Astrocyte of the cerebellum (primary cell): ENCODE measurements around the gene LRFN5.

Experiments
- DNase-seq: peaks from one replicate; pipeline ENCODE4 v3.0.0-alpha.2; 2011; ENCODE audit warnings: low read depth
- H3K4me3 ChIP-seq: 2 replicates; pipeline ENCODE4 v1.5.1; 2011; ENCODE audit warnings: mild to moderate bottlenecking, low read depth, low read length, moderate library complexity
- CTCF ChIP-seq: IDR thresholded peaks from 2 replicates; pipeline ENCODE4 v1.5.1; 2012; ENCODE audit warnings: low read length, low read depth, moderate library complexity, mild to moderate bottlenecking; ENCODE audit errors: missing control alignments
- in situ Hi-C: cut with HindIII; loops from 2 replicates; pipeline ENCODE4 v1.10.0; 2017; ENCODE audit warnings: low sequenced_read_pairs

The LRFN5 gene

GRCh38 chr14:41641690-41642089, 35.0 kb downstream of the LRFN5 start:
- H3K4me3 ChIP-seq = no peak overlapping the region
- in situ Hi-C loops = no loop called here
- DNase-seq = no peak
- TF ChIP-seq CTCF = no peak

- H3K4me3 ChIP-seq = no peak overlapping the region
- in situ Hi-C loops = no loop called here
- no peak for TF ChIP-seq CTCF
- no peak for DNase-seq
Measured at GRCh38 chr14:41642367-41642766, 35.7 kb downstream of the LRFN5 start.

GRCh38 chr14:41642789-41643188, 36.1 kb downstream of the LRFN5 start:
- in situ Hi-C loops = no loop called here
- no peak for TF ChIP-seq CTCF

GRCh38 chr14:41644606-41645005, 37.9 kb downstream of the LRFN5 start:
- in situ Hi-C loops = no loop called here
- TF ChIP-seq CTCF = no peak
- H3K4me3 ChIP-seq = no peak overlapping the region

More at GRCh38 chr14:41642789-41643188, 36.1 kb downstream of the LRFN5 start:
- no peak for DNase-seq
- H3K4me3 ChIP-seq = no peak overlapping the region

GRCh38 chr14:41650802-41651201, 44.1 kb downstream of the LRFN5 start:
- no peak for DNase-seq
- no peak for TF ChIP-seq CTCF
- H3K4me3 ChIP-seq = no peak overlapping the region
- in situ Hi-C loops = no loop called here

More at GRCh38 chr14:41644606-41645005, 37.9 kb downstream of the LRFN5 start:
- no peak for DNase-seq

- no peak for TF ChIP-seq CTCF
- no peak overlapping the region for H3K4me3 ChIP-seq
- DNase-seq = no peak
- in situ Hi-C loops = no loop called here
Measured at GRCh38 chr14:41654196-41654595, 47.5 kb downstream of the LRFN5 start.
